Measurements from ENCODE around the gene REXO1. TPM values are rescaled to one million over a fixed set of nuclear protein-coding genes. Genes with fewer than 3 reads are reported as not detected.

REXO1 gene
- total RNA-seq, 1 experiment from 2014 or later: 43.0 TPM

DNA sequence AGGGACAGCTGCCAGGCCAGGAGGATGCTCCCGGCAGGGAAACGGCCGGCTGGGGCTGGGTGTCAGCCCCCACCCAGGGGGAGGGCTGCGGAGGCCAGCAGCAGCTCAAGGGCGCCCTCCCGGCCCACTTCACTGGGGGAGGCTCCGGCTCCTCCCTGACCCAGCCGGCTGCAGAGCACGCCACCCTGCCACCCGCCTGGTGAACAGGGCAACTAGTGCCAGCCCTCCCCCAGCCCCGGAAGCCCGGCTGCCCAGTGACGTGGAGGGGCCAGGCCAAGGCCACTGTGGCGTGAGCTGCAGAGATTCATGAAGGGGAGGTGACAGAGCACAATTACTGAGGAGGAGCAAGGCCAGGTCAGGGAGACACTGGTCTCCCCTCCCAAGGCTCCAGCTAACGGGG lies 14.7 kb downstream of the REXO1 start:
- ChIA-PET CTCF (interaction anchor here (1.1 kb wide), 1 partner anchor 16 kb away, joined by 3 read pairs; no protein-coding TSS in a partner anchor), POLR2A (no interaction called here)
- no peaks in the 10 kb centered on the region for H3K36me3 ChIP-seq (ENCODE audit: control insufficient read depth, insufficient read depth, low read length)
- H3K4me3 Mint-ChIP-seq (ENCODE audit: unreplicated experiment): no peak overlapping the region
- H3K4me1 ChIP-seq: no peaks in the 10 kb centered on the region
- H3K27me3 Mint-ChIP-seq (ENCODE audit: insufficient read depth, unreplicated experiment): no peaks in the 10 kb centered on the region
- no peak for DNase-seq
- H3K4me3 ChIP-seq (ENCODE audit: low read depth, low read length): no peak overlapping the region
- H3K27me3 ChIP-seq (replicated peaks; ENCODE audit: control insufficient read depth, insufficient read depth, low read length): no peaks in the 10 kb centered on the region
- TF ChIP-seq CTCF (IDR thresholded peaks at IDR 0.05; ENCODE audit: insufficient read depth in 1 of 2, low read depth in 1 of 2, low read length in 1 of 2, severe bottlenecking in 1 of 2, unreplicated experiment in 1 of 2): no peak
- H3K27ac Mint-ChIP-seq (ENCODE audit: unreplicated experiment): no peak overlapping the region
- H3K36me3 Mint-ChIP-seq (ENCODE audit: insufficient read depth, unreplicated experiment): peaks cover 31% of the 10 kb centered on the region
- no TSS peak for BruUV-seq (replicated peaks)
- H3K9me3 Mint-ChIP-seq (ENCODE audit: unreplicated experiment): no peaks in the 10 kb centered on the region
- H3K4me1 Mint-ChIP-seq (ENCODE audit: low read depth, unreplicated experiment): no peaks in the 10 kb centered on the region
- intact Hi-C loops (cut with micrococcal nuclease; ENCODE audit: unreplicated experiment): no loop called here
- H3K9me3 ChIP-seq: no peaks in the 10 kb centered on the region

GRCh38 chr19:1832046-1832663 lies 16.1 kb downstream of the REXO1 start:
- no peaks in the 10 kb centered on the region for H3K9me3 Mint-ChIP-seq (ENCODE audit: unreplicated experiment)
- H3K4me1 Mint-ChIP-seq (ENCODE audit: low read depth, unreplicated experiment): no peaks in the 10 kb centered on the region
- Histone ChIP-seq H3K27me3 (replicated peaks; ENCODE audit: control insufficient read depth, insufficient read depth, low read length) (no peaks in the 10 kb centered on the region), H3K9me3 (no peaks in the 10 kb centered on the region), H3K36me3 (ENCODE audit: control insufficient read depth, insufficient read depth, low read length) (no peaks in the 10 kb centered on the region), H3K4me3 (ENCODE audit: low read depth, low read length) (no peak overlapping the region), H3K4me1 (no peaks in the 10 kb centered on the region)
- CTCF ChIA-PET: no interaction called here
- no peaks in the 10 kb centered on the region for H3K27me3 Mint-ChIP-seq (ENCODE audit: insufficient read depth, unreplicated experiment)
- TF ChIP-seq CTCF (IDR thresholded peaks at IDR 0.05; ENCODE audit: insufficient read depth in 1 of 2, low read depth in 1 of 2, low read length in 1 of 2, severe bottlenecking in 1 of 2, unreplicated experiment in 1 of 2): no peak
- intact Hi-C loops (cut with micrococcal nuclease; ENCODE audit: unreplicated experiment): no loop called here
- POLR2A ChIA-PET: no interaction called here
- no peak overlapping the region for H3K27ac Mint-ChIP-seq (ENCODE audit: unreplicated experiment)
- H3K4me3 Mint-ChIP-seq (ENCODE audit: unreplicated experiment): no peak overlapping the region
- DNase-seq: no peak
- H3K36me3 Mint-ChIP-seq (ENCODE audit: insufficient read depth, unreplicated experiment): peaks cover 22% of the 10 kb centered on the region
- no TSS peak for BruUV-seq (replicated peaks)

DNA sequence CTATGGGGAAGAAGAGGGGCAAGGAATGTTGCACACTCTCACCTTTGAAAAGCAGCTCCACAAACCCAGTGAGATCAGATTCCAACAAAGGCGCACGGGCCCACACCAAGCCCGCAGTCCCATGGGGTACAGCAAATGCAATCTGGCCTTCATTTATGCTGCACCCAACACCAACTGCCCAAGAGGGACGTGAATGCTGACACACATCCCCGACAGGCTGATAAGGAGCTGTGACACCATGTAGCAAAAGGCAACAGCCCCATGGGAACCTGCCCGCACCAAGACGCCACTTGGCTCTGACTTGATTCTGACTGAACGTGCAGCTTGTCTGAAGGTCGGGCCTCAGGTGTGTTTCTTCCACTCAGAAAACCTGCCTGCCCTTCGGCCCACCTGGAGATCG lies 17.3 kb downstream of the REXO1 start:
- BruUV-seq (replicated peaks): no TSS peak
- ChIA-PET CTCF (interaction anchor here (0.7 kb wide), 1 partner anchor 57 kb away, joined by 3 read pairs; no protein-coding TSS in a partner anchor), POLR2A (no interaction called here)
- Histone ChIP-seq H3K4me1 (no peaks in the 10 kb centered on the region), H3K36me3 (ENCODE audit: control insufficient read depth, insufficient read depth, low read length) (no peaks in the 10 kb centered on the region; the same call in 1 of the 2 replicates), H3K4me3 (ENCODE audit: low read depth, low read length) (no peak overlapping the region), H3K27me3 (replicated peaks; ENCODE audit: control insufficient read depth, insufficient read depth, low read length) (no peaks in the 10 kb centered on the region), H3K9me3 (no peaks in the 10 kb centered on the region)
- Mint-ChIP-seq H3K27ac (ENCODE audit: unreplicated experiment) (no peak overlapping the region), H3K4me3 (ENCODE audit: unreplicated experiment) (no peak overlapping the region), H3K9me3 (ENCODE audit: unreplicated experiment) (no peaks in the 10 kb centered on the region), H3K4me1 (ENCODE audit: low read depth, unreplicated experiment) (no peaks in the 10 kb centered on the region), H3K36me3 (ENCODE audit: insufficient read depth, unreplicated experiment) (peaks cover 20% of the 10 kb centered on the region), H3K27me3 (ENCODE audit: insufficient read depth, unreplicated experiment) (no peaks in the 10 kb centered on the region)
- DNase-seq: no peak
- intact Hi-C loops (cut with micrococcal nuclease; ENCODE audit: unreplicated experiment): no loop called here
- TF ChIP-seq CTCF (IDR thresholded peaks at IDR 0.05; ENCODE audit: insufficient read depth in 1 of 2, low read depth in 1 of 2, low read length in 1 of 2, severe bottlenecking in 1 of 2, unreplicated experiment in 1 of 2): no peak
